Stimulated activated effector memory CD8-positive, alpha-beta T cell treated with anti-CD3 and anti-CD28 coated beads, Interleukin-12 subunit alpha, Interleukin-12 subunit beta, amount 100 ng/mL, for 72 hours (primary cell): Measurements from ENCODE around the gene ZNF527.
"Not testable (repeated sequence)": the region's sequence is repeated elsewhere in the genome, so short reads cannot be mapped to it uniquely, and the experiment has no call there.

Source experiments
- ATAC-seq: fragments of 150-1000 bp; cut with Tn5 transposase; 2 replicates; pipeline ENCODE4 v1.10.0; 2021
- DNase-seq, 2 donors: peaks; one replicate each; pipeline ENCODE4 v3.0.0; 2021 to 2022; ENCODE audit warnings: low spot score in 2 of 2
- H3K27ac Mint-ChIP-seq: one replicate; pipeline ENCODE4 v1.8.0; 2022; ENCODE audit warnings: mild to moderate bottlenecking, mixed read lengths
- H3K36me3 Mint-ChIP-seq: one replicate; pipeline ENCODE4 v1.8.0; 2022; ENCODE audit warnings: mild to moderate bottlenecking, mixed read lengths
- H3K4me1 Mint-ChIP-seq: one replicate; pipeline ENCODE4 v1.8.0; 2022; ENCODE audit warnings: mixed read lengths
- H3K4me3 Mint-ChIP-seq: one replicate; pipeline ENCODE4 v1.8.0; 2022; ENCODE audit warnings: mild to moderate bottlenecking, mixed read lengths
- H3K9me3 Mint-ChIP-seq: one replicate; pipeline ENCODE4 v1.8.0; 2022; ENCODE audit warnings: mixed read lengths

The ZNF527 gene

DNA sequence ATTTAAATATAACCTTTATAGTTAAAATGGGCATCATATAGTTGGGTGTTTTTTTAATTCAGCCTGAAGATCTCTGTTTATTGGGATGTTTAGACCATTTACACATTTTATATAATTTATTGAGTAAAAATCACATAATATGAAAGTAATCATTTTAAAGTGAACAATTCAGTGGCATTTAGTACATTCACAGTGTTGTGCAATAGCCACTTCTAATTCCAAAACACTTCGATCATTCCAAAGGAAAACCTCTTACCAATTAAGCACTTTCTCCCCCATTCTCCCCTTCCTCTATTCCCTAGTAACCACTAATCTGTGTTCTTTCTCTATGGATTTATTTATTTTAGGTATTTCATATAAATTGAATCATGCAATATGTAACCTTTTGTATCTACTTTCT is 30.2 kb downstream of the ZNF527 start:
- Mint-ChIP-seq H3K27ac (no peak overlapping the region), H3K4me3 (no peak overlapping the region), H3K4me1 (no peaks in the 10 kb centered on the region), H3K36me3 (no peaks in the 10 kb centered on the region), H3K9me3 (peaks cover 37% of the 10 kb centered on the region)
- DNase-seq (no peak), ATAC-seq (no peak)

DNA sequence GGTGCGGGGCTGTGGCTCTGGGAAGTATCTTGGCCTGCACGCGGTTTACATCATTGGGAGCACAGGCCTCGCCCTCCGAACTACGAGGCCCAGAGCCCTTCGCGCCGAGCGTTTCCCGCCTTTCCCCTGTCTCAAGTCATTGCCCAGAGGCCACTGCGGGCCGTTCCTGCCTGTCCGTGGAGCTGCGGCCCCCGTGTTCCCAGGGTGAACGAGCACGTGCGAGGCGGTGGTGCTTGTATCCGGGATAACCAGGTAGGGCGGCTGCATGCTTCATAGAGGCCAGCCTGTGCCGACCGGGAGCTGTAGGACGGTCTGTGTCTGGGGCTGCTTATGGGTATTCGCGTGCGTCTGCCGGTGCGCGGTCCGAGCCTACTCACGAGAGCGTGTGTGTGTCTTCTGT is 32.5 kb downstream of the ZNF527 start:
- Mint-ChIP-seq H3K4me1 (no peaks in the 10 kb centered on the region), H3K4me3 (no peak overlapping the region), H3K9me3 (peaks cover 35% of the 10 kb centered on the region), H3K27ac (no peak overlapping the region), H3K36me3 (no peaks in the 10 kb centered on the region)
- DNase-seq (no peak), ATAC-seq (no peak)

DNA sequence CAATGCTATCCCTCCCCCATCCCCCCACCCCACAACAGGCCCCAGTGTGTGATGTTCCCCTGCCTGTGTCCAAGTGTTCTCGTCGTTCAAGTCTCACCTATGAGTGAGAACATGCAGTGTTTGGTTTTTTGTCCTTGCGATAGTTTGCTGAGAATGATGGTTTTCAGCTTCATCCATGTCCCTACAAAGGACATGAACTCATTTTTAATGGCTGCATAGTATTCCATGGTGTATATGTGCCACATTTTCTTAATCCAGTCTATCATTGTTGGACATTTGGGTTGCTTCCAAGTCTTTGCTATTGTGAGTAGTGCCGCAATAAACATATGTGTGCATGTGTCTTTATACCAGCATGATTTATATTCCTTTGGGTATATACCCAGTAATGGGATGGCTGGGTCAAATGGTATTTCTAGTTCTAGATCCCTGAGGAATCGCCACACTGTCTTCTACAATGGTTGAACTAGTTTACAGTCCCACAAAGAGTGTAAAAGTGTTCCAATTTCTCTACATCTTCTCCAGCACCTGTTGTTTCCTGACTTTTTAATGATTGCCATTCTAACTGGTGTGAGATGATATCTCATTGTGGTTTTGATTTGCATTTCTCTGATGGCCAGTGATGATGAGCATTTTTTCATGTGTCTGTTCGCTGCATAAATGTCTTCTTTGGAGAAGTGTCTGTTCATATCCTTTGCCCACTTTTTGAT is 35.4 kb downstream of the ZNF527 start:
- H3K27ac Mint-ChIP-seq, H3K4me1 Mint-ChIP-seq, ATAC-seq, H3K36me3 Mint-ChIP-seq, DNase-seq, H3K4me3 Mint-ChIP-seq: not testable (repeated sequence)
- peaks cover 32% of the 10 kb centered on the region for H3K9me3 Mint-ChIP-seq

DNA sequence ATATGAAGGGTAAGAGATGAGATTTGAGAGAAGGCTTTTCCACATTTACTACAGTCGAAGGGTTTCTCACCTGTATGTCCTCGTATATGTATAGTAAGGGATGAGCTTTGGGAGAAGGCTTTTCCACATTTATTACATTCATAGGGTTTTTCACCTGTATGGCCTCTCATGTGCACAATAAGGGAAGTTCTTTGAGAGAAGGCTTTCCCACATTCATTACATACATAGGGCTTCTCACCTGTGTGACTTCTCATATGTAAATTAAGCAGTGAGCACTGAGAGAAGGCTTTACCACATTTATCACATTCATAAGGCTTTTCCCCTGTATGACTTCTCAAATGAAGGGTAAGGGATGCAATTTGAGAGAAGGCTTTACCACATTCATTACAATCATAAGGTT is 41.8 kb downstream of the ZNF527 start:
- Mint-ChIP-seq H3K27ac (no peak overlapping the region), H3K36me3 (peaks cover 20% of the 10 kb centered on the region), H3K4me1 (no peaks in the 10 kb centered on the region), H3K9me3 (peaks cover 36% of the 10 kb centered on the region), H3K4me3 (no peak overlapping the region)
- no peak for ATAC-seq
- DNase-seq = no peak

DNA sequence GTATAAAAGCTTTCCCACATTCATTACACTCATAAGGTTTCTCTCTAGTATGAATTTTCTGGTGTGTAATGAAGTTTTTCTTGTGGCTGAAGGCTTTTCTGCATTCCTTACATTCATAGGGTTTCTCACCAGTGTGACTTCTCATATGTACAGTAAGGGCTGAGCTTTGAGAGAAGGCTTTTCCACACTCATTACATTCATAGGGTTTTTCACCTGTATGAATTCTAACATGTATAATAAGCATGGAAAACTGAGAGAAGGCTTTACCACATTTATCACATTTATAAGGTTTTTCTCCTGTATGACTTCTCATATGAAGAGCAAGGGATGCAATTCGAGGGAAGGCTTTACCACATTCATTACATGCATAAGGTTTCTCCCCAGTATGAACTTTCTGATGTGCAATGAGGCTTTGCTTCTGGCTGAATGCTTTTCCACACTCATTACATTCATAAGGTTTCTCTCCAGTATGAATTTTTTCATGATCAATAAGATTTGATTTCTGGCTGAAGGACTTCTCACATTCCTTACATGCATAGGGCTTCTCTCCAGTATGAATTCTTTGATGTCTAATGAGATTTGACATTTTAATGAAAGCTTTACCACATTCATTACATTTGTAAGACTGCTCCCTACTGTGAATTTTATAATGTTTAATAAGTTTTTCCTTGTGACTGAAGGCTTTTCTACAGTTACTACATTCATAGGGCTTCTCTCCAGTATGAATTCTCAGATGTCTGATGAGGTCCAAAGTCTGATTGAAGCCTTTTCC is 42.6 kb downstream of the ZNF527 start:
- no peak for DNase-seq
- no peak overlapping the region for H3K27ac Mint-ChIP-seq
- H3K4me3 Mint-ChIP-seq = no peak overlapping the region
- peaks cover 39% of the 10 kb centered on the region for H3K9me3 Mint-ChIP-seq
- peaks cover 20% of the 10 kb centered on the region for H3K36me3 Mint-ChIP-seq
- ATAC-seq = no peak
- no peaks in the 10 kb centered on the region for H3K4me1 Mint-ChIP-seq
